ENCODE data around the gene PEAK3.

Gene PEAK3, protein sequence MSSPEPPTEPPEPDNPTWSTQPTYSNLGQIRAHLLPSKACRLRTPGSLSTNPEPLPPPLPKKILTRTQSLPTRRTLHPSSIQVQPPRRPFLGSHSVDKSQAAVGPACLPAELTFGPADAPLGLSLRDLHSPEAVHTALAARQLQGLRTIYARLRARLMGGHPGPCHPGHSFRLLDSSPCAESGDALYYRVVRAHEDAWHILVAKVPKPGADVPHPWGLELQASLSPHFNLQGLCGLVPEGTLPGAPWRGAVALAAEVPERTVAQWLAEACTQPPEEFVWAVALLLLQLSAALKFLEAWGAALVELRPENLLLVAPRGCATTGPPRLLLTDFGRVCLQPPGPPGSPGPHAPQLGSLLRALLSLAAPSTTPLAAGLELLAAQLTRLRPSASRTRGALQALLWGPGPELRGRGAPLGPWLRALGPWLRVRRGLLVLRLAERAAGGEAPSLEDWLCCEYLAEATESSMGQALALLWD

DNA sequence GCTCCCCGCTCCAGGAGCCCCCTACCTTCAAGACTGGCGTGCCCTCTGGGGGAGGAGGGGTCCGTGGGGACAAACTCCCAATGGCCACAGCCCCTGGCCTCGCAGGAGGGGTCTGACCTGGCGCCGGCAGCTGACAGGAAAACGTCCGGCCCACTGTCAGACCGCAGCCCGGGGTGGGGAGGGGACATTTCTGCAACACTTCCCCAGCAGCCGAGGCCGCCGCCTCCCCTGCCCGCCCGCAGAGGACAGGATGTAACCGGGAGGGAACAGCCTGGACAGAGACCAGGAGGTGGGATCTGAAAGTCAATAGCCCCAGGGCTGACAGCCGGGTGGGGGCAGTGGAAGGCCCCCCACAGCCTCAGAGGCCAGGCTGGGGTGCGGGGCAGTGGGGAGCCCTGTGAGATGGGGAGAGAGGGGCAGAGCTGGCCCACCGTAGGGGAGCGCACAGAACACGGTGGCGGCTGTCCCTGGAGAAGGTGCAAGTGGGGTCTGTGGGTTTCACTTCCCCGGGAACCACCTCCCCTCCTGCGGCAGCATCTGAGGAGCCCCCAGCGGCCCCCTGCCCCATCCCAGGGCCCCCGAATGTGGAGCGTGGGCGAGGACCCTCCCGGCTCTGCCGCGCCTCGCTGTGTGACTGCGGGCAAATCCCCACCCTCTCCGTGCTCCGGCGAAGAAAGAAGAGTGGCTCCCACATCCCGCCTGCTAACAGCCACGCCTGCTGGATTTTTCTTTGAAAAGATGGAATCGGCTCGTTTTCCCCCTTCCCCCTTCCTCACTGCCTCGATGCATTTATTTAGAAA is at the start of gene PEAK3:
PEAK3 (minus strand) TSS at position 114 of the 800 bp plus-strand sequence. CDS start 1,244 bp downstream, outside the sequence.
- FAIRE-seq: no peak
- DNase-seq (ENCODE audit: low spot score): no peak

DNA sequence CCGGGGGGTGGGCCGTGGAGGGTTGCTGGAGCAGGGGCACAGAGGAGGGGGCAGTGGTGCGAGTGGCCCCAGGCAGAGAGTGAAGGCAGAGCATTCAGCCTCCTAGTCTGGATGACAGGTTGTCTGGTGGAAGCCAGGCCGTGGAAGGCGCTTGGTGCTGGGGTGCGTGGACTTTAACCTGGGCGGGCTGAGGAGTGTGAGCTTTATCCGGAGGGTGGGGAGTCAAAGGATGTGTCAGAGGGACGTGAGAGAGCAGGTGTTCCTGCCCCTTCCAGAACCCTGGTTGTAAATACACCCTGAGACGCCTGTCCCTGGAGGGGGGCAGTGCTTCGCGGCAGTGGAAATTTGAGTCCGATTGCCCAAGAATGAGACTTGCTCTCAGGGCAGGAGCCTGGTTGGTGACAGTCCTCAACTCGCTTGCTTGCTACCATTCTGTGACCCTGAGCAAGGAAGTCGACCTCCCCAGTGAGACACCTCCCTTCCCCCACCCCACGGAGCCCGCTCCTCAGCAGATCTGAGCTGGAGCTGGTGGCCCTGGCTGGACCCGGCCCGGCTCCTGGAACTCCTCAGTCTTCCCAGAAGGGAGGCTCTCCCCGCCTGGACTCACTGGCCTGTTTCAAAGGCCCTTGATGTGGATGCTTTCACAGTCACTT is 48.8 kb upstream of the PEAK3 start:
- FAIRE-seq (no peak), DNase-seq (ENCODE audit: low spot score) (no peak)

DNA sequence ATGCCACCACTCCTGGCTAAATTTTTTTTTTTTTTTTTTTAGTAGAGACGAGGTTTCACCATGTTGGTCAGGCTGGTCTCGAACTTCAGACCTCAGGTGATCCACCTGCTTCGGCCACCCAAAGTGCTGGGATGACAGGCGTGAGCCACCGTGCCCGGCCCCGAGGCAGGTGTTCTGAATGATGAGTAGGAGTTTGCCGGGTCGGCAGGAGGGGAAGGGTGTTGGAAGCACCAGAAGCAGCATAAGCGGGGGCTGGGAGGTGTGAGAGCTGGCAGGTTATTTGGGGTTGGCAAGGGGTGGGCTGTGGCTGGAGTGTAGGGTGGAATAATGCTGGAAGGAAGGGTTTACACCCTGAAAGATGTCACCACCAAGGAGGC is 48.3 kb upstream of the PEAK3 start:
- FAIRE-seq: no peak

DNA sequence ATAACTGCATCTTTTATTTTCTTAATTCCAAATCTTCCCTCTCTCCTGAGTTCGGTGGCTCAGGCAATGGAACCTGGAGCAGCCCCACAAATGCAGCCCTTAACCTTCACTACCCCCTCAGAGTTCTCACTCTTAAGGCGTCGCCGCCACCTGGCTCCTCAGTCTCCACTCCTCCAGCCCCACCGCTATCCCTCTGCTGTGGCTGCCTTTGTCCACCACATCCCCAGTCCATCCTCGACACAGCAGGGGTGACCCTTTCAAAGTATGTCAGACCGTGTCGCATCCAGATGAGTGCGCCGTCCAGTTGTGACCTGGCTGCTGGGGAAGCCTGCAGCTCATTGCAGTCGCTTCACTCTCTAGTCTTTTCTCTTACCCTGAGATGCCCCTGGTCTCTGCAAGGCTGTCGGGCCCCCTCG is 47.5 kb upstream of the PEAK3 start:
- DNase-seq (ENCODE audit: low spot score) (no peak), FAIRE-seq (no peak)

More for the DNA sequence above, 48.3 kb upstream of the PEAK3 start:
- no peak for DNase-seq (ENCODE audit: low spot score)

DNA sequence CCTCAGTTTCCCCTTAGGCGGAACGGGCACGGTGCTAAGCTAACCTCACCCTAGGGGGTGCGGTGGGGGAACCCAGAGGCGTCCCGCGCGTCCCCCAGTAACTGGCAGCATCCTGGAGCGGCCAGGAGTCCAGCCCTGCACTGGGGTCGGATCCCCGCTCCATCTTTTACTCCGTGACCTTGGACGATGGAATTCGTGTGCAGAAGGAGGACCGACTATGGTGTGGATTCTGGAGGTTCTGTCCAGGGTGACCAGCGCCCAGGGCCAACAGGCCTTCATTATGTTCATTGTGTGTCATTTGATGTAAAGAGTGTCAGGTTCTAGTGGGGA is 47.1 kb upstream of the PEAK3 start:
- FAIRE-seq (no peak), DNase-seq (ENCODE audit: low spot score) (no peak)

DNA sequence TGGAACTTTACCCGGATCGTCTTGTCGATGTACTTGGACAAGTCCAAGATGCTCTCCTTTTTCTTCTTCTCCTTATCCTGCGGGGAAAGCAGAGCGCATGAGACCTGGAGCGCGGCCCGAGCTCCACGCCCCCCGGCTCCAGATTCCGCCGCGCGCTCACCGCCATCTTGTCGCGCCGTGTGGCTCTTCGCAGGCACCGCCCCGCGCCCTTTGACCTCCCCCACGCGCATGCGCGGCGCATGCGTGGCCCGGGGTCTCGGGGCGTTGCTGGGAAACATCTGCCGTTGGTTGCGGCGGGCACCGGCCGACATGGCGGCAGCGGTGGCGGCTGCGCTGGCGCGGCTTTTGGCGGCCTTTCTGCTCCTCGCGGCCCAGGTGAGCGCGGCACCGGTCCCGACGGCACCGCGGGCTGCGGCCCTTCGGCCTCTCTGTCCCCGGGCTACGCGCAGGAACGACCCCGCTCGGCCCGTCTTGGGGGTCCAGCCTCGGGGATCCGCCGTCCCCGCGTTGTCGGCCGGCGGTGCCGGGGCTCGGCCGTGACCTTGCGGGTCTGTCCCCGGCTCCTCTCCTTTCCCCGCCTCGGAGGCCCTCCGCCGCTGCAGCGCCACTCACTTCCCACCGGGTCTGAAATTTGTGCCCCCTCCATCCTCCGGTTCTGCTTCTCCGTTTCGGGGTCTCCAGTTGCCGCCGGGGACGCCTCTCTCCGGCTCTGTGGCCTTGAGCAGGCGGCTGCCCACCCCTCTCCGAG is 46.6 kb upstream of the PEAK3 start, which contains the start of the genes LSM7 and SPPL2B:
LSM7 (minus strand) TSS at position 186 of the 748 bp plus-strand sequence; CDS start at position 166, 20 bp downstream.
SPPL2B (plus strand) TSS at position 284 of the 748 bp plus-strand sequence; CDS start at position 310, 26 bp downstream.
- FAIRE-seq (no peak), DNase-seq (ENCODE audit: low spot score) (peak; percentile 95)

DNA sequence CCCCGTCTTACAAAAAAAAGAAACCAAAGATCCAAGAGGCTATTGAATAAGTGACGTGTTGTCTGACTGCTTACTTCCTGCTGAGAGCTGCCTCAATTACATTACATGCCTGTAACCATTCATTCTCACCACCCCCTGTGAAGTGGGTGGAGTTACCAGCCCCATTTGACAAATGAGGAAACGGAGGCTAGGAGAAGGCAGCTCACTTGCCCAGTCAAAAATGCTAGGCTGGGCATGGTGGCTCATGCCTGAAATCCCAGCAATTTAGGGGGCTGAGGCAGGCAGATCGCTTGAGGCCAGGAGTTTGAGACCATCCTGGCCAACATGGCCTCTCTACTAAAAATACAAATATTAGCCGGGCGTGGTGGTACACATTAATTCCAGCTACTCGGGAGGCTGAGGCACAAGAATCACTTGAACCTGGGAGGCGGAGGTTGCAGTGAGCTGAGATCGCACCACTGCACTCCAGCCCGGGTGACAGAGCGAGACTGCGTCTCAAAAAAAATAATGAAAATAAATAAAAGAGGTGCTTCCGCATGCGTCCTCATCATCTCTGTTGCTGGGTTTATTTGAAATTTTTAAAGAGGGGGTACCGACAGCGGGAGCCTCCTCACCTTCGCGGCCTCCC is 45.9 kb upstream of the PEAK3 start:
- no peak for DNase-seq (ENCODE audit: low spot score)
- no peak for FAIRE-seq

DNA sequence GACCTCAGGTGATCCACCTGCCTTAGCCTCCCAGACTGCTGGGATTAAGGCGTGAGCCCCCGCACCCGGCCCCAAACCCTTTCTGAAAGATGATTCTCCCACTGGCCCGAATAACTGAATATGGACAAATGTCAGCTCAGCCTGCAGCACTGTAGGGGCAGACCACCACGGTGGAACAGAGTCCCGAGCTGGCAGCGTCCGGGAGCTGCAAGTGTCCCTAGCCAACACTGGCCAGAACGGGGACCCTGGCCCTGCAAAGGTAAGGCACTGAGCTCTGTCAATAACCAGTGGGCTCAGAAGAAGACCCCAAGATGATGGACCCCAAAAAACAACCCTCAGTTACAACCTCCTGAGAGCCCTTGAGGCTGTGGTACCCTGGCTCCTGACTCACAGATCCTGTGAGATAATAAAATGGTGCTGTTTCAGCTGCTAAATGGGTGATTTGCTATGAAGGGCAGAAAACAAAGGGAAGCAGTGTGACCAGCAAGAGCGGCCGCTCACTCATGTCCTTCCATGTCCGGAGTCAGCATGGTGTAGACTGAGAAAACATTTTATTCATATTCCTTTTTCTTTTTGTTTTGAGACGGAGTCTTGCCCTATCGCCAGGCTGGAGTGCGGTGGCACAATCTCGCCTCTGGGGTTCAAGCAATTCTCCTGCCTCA is 44.9 kb upstream of the PEAK3 start:
- FAIRE-seq (no peak), DNase-seq (ENCODE audit: low spot score) (no peak)

DNA sequence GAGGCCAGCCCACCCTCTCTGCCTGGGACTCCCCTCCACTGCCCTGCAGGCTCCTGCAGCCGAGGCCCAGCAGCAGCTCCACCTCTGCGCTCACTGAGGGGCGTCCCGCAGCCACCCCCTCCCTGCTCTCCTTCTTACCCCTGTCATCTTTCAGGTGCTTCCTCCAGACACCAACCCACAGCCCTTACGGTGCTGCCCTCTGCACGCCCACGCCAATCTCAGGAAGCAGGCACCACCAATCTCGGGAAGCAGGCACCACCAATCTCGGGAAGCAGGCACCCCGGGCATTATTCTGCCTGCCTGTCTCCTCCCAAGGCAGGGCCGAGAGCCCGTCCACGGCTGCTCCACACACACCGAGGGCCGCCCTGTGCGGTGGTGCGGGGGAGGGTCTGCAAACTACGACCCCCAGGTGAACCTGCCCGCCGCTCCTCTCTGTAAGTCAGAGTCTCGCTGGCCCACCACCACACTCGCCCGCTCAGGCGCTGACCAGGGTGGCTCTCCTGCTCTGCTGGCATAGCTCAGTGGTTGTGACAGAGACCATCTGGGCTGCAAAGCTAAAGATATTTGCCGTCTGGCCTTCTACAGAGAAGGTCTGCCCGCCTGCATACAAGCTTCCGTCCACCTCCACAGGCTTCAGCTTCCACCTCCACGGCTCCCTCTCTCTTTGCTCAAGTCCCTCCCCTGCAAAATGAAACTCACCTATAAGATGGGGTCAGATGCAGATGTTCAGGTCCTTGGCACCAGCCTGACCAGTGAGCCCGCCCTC is 43.5 kb upstream of the PEAK3 start:
- FAIRE-seq (no peak), DNase-seq (ENCODE audit: low spot score) (no peak)

DNA sequence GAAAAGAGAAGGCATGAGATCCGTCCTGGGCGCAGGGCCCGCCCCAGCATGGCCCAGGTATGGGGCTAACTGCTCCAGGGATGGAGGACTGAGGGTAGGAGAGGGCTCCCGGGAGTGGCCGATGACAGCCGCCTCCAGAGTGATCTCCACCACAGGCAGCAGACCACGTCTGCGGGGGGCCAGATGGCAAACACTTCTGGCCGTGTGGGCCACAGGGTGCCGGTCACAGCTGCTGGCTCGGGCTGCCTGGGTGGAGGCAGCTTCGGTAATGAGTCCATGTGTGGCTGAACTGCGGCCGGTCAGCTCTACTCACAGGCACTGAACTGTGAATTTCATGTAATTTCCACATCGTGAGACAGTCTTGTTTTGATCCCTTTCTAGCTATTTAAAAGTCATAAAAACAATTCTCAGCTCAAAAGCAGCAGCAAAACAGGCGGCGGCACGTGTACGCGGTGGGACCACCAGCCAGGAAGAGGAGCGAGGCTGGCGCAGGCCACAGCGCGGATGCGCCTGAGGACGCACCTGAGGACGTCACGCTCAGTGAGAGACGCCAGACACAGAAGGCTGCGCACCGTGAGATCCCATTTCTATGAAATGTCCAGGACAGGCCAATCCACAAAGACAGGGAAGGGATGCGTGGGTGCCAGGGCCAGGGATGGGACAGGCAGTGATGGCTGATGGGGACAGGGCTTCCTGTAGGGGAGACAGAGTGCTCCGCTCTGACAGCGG is 42.4 kb upstream of the PEAK3 start:
- no peak for DNase-seq (ENCODE audit: low spot score)
- no peak for FAIRE-seq

DNA sequence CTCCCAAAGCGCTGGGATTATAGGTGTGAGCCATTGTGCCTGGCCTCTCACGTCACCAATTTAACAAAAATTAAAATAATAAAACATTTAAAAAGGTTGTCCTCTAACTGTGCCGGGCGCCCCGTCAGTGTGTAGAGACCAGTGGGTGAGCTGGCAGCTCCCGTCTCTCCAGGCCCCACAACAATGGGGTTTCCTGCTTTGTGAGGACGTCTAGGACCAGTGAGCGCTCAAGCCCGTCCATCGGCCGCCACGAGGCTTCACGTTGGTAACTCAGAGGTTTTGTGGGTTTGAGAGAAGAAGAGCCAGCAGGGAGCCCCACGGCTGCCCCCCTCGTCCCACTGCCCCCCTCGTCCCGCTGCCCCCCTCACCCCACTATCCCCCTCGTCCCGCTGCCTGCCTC is 41.7 kb upstream of the PEAK3 start:
- DNase-seq (ENCODE audit: low spot score) (no peak), FAIRE-seq (no peak)

DNA sequence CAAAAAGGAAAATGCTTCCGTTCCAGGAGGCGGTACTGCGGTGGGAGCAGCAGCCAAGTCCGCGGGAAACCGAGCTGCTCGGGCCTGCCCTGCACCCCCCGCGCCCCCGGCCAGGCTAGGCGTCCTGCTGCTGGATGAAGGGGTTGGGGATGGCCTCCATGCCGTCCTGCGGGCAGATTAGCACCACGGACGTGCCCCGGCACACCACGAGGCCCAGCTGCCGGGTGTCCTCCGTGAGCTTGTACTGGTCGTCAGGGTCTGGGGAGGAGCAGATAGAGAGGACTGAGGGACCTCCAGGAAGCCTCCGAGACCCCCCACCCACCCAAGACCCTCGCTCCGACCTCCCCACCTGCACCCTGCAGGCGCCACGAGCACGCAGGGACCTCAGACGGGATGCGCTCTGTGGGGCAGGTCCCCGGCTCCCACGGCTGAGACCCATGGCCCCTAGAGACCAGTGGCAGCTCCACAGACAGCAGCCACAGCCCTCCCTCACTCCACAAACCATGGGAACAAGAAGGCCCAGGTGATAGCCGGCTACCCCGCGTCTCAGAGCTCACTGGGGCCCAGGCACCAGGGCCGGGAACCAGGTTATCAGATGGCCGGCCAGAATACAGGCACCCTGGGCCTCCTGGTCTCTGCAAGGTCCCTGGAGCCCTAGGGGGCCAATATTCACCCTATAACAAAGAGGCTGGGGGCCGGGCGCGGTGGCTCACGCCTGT is 39.7 kb upstream of the PEAK3 start:
- FAIRE-seq: no peak

DNA sequence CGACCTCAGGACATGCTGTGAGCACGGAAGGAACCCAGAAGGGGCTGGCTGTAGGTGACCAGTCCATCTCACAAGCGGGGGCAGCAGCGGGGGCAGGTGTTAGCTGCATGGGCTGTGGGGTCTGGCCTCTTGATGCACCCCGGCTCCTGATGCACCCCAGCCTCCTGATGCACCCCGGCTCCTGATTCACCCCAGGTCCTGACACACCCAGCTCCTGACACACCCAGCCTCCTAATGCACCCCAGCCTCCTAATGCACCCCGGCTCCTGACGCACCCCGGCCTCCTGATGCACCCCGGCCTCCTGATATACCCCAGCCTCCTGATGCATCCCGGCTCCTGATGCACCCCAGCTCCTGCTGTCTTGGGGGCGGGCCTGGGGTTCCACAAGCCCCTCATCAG is 39.0 kb upstream of the PEAK3 start:
- FAIRE-seq (no peak), DNase-seq (ENCODE audit: low spot score) (no peak)

More for the DNA sequence above, 39.7 kb upstream of the PEAK3 start:
- DNase-seq (ENCODE audit: low spot score): no peak

DNA sequence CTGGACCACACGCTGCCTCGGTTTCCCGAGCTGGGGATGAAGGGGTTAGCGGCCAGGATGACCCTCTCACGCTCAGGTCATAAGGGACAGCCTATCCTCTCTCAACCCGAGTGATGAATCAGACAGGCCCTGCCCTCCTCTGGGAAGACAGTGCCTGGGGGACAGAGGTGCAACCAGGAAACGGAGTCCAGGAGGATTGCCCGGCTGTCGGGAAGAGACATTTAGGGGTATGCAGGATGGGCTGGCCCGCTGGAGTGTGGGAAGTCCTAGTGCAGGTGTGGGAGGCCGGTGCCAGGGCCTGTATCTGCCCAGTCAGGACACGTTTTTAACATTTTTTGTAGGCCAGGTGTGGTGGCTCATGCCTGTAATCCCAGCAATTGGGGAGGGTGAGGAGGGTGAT is 38.1 kb upstream of the PEAK3 start:
- FAIRE-seq (no peak), DNase-seq (ENCODE audit: low spot score) (no peak)

DNA sequence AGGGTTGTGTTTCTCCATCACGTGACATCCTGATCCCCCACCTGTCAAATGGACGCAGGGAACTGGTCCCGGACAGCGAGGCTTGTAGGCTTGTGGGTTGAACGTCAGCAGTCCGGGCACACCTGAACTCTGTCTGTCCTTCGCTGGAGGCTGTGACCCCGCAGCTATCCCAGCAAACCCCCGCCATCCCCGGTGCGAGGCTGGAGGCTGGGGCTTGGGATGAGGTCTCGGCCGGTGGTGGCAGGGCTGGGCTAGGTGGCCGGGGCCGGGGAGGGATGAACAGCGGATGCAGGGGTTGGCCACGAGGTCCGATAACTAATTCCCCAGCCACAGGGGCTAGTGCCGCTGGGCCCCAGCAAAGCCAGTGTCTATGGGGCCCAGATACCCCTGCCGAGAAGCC is 37.6 kb upstream of the PEAK3 start:
- no peak for FAIRE-seq

DNA sequence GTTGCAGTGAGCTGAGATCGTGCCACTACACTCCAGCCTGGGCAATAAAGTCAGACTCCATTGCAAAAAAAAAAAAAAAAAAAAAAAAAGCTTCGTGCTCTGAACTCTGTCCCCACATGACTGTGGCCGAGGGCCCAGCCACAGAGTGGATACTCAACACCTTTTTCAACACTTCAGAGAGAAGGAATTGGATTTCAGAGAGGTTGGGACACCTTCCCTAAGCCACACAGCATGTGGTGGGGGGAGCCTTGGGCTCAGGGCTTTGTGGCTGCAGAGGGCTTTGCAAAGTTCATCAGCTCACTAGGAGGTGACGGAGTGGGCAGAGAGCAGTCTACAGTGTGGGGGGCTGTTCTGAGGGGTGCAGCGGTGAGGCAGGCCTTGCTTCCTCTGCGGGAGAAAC is 36.9 kb upstream of the PEAK3 start:
- no peak for DNase-seq (ENCODE audit: low spot score)
- no peak for FAIRE-seq

More for the DNA sequence above, 37.6 kb upstream of the PEAK3 start:
- DNase-seq (ENCODE audit: low spot score): no peak

DNA sequence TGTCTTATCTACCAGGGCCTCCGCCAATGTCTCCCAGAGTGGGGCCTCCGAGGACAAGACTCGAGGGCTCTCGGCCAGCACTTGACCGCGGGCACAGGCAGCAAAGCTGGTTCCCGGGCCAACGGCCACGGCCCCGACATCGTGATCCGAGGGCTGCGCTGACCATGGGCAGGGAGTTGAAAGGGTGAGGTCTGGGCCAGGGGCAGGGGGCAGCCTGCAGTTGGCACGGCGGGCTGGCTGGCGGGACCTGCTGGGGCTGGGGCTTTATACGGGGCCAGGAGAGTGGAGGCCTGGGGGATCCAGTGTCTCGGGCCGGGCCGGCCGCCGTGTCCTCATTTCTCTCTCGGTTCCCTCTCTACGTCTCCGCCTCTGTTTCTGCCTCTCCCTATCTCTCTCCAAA is 35.8 kb upstream of the PEAK3 start:
- DNase-seq (ENCODE audit: low spot score) (no peak), FAIRE-seq (no peak)

DNA sequence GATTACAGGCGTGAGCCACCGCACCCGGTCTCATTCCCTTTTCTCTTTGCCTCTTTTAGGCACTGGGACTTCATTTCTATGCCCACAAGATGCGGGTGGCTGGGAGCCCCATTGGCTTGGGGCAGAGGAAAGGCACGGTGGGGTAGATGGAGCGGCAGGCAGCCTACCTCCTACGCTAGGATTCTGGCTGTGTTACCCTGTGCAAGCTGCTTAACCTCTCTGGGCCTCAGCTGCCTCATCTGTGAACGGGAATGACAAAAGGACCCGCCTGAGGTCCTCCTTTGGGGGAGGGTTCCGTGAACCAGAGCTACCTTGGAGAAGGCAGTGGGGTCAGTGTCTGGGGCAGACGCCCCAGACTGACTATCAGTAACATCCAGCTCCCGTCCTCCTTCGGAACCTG is 35.3 kb upstream of the PEAK3 start:
- no peak for DNase-seq (ENCODE audit: low spot score)
- no peak for FAIRE-seq

Measured in urothelium cell line (cell line).